NCI-H524 treated with DMSO at 0.1 percent for 48 hours (cell line): ENCODE results near the gene ARF5.
A peak's percentile ranks its signal among the peaks of the same experiment; 100 is the strongest.

Experiments
- DNase-seq: peaks from one replicate; lab custom pipeline; 2025; lab: John Stamatoyannopoulos, UW

The ARF5 gene

DNA sequence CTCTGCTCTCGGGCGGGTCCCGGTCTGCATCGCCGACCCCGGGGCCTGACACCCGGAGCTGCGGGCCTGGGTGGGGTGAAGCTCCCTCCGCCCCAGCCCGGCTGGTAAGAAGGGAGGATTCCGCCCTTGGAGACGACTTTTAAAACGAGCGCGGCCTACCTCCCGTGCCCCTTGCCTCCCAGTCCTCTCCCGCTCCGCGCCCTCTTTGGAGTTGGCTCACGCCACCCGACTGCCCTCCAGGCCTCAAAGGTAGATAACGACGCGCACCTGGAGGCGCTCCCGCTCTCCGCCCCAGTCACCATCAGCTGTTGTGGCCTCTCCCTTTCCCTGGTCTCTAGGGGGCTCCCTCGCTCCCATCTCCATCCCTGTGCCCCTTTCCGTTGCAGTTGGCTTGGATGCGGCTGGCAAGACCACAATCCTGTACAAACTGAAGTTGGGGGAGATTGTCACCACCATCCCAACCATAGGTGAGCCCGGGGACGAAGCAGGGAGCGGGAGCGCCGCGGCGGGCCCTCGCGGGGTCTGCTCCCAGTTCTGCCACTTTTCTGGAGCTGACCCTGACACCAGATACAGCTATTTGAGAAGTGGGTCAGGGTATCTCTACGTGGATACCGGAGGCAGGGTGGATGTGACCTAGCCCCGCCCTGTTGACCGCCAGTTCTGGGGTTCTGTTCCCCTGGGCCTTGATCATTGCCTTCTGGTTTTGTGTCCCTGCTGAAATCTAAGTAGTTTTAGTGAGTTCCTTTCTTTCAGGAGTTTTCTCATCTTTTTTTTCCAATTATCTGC, 679 bp downstream of the ARF5 start:
- peak; percentile 11 for DNase-seq

DNA sequence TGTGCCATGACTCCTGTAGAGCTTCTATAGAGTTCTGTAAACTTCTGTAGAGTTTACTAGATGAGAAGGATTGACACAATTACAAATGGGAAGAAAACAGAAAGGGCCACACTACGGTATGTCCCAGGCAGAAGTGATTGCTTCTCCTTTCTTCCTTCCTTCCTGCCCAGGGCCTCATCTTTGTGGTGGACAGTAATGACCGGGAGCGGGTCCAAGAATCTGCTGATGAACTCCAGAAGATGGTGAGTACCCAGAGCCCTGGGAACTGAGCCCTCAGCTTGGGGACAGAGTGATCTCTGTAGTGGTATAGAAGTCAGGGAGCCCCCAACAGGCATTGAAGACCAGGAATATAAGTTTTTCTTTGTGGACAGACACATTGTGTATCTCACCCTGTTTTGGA, 1.7 kb downstream of the ARF5 start:
- DNase-seq: no peak

DNA sequence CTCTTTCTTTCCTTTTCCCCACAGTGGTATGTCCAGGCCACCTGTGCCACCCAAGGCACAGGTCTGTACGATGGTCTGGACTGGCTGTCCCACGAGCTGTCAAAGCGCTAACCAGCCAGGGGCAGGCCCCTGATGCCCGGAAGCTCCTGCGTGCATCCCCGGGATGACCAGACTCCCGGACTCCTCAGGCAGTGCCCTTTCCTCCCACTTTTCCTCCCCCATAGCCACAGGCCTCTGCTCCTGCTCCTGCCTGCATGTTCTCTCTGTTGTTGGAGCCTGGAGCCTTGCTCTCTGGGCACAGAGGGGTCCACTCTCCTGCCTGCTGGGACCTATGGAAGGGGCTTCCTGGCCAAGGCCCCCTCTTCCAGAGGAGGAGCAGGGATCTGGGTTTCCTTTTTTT, 3.0 kb downstream of the ARF5 start:
- DNase-seq: no peak

DNA sequence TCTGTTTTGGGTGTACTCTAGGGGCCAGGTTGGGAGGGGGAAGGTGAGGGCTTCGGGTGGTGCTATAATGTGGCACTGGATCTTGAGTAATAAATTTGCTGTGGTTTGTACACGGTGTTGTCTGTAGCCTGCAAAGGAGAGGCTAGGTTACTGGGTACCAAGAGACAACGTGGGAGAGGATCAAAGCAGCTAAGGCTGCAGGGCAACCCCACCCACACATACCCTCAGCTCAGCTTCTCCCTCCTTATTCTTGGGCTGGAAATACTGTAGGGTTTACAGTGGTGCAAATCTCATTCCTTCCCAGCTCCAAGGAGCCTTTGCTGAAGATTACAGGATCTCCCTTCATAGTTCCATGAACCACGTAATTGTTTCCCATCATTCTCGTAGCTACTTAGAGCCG, 3.4 kb downstream of the ARF5 start:
- DNase-seq: no peak

DNA sequence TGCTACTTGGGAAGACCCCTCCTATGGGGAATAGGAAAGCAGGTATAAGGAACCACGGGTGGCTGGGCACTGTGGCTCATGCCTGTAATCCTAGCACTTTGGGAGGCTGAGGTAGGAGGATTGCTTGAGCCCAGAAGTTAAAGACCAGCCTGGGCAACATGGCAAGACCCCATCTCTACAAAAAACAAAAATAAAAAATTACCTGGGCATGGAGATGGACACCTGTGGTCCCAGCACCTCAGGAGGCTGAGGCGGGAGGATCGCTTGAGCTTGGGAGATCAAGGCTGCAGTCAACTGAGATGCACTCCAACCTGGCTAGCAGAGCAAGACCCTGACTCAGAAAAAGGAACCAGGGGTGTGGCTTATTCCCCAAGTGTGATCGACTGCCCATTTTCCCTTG, 4.3 kb downstream of the ARF5 start:
- no peak for DNase-seq

DNA sequence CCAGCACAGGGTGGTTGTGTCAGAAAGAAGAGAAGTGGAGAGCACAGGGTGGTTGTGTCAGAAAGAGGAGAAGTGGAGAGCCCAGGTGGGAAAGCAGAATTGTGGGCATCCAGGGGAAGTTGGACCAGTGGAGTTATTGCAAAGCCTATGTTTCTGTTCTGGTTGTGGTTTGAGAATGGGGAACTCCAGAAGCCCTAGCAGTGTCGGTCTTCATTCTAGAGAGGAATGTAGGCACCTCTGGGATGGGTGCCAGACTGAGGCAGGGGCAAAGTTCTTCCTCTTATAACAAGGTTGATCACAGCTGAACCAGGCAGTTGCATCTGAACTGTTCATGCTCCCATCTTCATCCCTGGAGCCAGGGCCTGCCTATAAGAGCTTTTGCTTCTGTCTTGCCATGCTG, 6.3 kb downstream of the ARF5 start:
- DNase-seq: no peak

DNA sequence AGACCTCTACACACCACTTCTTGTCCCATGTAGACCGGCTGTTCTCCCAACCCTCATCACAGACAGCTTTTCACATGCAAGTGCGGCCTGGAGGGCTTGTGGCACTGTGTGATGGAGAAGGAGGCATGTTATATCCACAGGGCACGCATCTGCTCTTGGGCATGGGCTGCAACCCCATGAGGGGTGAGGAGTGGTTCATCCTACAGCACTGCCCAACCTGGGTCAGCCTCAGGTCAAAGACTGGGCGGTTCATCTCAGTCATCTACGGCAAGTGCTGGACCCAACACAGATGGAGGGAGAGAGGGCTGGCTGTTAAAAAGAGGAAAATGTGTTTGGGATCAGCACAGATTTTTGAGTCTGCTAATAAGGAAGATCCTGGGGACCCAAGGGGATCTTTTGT, 7.5 kb downstream of the ARF5 start:
- DNase-seq: no peak

DNA sequence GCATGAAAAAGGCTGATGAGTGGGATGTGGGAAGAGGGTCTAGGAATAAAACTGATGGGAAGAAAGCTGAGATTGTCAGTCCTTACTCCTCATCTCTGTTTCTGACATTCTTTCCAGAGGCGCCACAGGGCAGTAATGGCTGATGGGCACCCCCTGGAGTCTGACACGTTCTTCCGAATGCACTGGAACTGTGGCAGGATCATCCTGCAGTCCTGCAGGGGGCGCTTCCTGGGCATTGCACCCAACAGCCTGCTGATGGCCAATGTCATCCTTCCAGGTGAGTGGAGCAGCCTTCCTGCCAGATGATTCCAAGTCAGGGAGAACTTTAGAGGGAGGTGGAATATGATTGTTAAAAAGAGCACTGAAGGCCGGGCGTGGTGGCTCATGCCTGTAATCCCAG, 10.1 kb downstream of the ARF5 start:
- no peak for DNase-seq

DNA sequence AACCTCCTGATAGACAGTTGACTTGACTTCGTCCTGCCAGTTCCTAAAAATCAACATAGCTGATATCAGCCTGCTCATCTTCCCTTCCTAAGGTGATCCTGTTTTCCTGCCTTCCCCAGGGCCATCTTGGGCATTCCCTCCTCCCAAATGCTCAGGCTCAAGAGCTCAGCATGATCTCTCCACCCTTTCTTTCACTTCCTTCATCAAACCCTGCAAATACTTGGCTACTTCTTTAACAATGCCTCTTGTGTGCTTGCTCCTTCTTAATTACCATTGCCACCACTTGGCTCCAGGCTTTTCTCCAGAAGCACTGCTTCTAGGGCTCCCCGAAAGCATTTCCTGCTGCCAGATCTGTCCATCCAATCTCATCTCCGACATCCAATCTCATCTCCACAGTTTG, 12.7 kb downstream of the ARF5 start:
- no peak for DNase-seq

DNA sequence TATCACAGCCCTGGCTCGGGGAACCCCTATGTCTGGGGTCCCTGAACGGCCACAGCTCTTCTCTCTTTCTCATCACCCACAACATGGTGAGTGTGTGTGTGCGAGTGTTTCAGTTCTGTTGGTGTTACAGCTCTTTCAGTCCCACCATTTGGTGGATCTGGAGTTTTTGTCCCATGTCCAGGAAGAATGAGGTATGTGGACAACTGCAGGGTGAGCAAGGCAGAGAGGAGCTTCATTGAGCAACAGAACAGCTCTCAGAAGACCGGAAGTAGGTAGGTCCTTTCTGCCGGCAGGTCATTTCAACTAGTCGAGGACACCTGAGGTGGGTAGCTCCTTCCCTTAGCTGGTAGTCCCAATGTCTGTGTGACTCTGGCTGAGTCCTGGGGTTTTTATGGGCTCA, 20.2 kb downstream of the ARF5 start:
- DNase-seq: no peak

DNA sequence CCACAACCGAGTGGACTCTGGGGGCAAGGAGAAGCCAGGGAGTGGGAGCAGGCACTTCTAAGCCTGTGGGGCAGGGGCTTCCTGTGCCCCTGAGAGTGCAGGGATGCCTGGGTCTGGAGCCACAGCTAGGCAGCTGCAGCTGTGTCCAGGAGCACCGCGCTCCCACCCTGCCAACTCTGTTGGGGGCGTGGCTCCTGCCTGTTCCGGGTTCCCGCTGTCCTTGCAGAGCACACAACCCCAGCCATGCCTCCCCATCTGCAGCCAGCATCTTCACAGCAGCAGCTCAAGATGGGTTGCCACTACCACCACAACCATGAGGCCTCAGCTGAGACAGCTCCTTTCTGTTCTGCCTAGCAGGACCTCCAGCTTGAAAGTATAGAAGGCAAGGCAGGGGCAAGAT, 21.1 kb downstream of the ARF5 start:
- no peak for DNase-seq

DNA sequence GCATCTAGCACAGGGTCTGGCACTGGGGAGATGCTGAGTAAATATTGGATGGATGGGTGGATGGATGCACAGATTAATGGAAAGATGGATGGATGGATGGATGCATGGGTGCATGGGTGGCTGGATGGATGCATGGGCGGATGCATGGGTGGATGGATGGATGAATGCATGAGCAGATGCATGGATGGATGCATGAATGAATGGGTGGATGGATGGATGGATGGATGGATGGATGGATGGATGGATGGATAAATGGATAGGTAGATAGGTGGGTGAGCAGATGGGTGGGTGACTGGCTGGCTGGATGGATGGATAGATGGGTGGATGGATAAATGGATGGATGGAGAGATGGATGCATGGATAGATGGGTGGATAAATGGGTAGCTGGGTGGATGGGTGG, 24.1 kb downstream of the ARF5 start:
- DNase-seq: no peak

DNA sequence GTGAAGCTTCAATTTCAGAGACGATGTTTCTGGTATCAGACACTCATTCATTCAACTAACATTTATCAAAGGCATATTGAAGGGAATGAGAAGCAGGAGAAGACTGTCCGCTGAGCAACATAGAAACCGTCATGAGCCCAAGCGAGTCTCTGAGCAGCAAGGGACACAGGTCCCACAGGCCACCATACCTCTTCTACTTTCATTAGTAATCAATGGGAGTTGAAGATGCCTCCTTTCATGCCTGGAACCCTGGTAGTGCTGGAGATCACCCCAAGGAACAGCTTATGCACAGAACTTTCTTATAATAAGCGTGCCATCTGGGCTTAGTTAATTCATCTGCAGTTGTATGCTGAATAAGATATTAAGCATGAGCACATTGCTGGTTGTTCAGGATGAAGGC, 28.5 kb downstream of the ARF5 start:
- DNase-seq: no peak

DNA sequence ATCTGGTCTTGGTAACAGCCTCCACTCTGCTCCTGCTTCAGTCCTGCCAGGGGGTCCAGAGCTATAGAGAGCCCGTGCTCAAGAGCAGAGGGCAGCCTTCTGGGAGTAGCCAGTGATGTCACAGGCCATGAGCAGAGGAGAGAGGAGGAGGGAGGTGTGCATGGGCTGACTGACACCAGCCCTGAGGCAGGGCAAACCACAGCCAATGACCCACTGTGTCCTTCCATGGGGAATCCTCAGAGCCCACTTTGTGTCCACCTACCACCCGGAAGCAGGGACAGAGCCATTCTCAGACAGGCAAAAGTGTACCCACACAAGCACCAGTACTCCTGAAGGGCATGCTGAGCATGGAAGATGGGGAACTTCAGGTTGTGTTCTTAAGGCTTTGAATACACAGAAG, 29.8 kb downstream of the ARF5 start, which contains the start of gene PAX4:
TSS of gene PAX4 (minus strand) at position 101 of the 400 bp plus-strand sequence. CDS start 2,214 bp downstream, outside the sequence.
- no peak for DNase-seq

DNA sequence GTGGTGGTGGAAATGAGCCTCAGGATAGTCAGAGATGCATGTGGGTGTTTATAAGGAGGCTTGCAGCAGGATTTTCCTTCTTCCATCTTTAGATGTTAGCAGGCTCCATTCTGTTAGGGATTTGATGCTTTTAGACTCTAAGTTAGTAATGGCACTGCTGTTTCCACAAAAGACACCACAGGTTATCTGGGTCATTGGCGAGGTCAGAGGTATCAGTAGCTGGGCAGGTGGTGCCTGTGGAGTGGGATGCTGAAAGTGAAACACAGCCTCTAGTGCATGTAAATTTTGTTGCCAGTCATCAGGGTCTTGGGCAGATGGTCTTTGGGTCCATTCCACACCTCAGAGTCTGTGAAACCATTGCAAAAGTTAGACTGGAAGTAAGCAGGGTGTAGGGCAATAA, 30.6 kb downstream of the ARF5 start:
- DNase-seq: no peak

DNA sequence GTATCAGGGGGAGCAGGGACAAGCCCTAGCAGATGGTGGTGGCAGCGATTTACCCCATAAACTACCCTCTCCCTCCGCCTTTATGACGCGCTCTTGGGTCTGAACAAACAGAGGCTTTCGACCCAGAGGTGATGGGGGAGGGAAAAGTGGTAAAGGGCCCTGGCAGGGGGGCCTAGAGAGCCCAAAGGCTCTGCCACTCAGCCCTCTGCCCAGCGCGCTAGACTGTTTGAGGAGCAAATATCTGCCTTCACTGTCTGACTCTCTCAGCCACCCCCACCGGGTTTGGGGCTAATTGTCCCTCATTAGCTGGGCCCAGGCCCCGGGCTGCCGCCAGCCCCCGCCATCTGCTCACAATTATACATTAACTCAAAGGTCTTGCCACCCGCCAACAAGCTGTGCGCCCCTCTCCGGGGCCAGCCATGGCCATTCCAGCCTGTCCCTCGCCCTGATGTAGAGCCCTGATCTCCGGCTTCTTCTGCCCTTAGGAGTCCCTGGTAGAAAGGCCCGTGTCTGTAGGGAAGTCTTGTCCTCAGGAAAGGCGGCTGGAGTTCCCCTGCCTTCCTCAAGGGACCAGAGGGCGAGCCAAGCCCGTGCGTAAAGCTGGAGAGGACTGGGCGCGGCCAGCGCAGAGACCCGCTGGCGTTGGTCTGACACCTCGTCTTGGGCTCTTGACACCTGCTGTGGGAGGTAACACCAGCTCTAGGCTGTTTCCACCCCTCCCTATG, 31.6 kb downstream of the ARF5 start:
- no peak for DNase-seq

DNA sequence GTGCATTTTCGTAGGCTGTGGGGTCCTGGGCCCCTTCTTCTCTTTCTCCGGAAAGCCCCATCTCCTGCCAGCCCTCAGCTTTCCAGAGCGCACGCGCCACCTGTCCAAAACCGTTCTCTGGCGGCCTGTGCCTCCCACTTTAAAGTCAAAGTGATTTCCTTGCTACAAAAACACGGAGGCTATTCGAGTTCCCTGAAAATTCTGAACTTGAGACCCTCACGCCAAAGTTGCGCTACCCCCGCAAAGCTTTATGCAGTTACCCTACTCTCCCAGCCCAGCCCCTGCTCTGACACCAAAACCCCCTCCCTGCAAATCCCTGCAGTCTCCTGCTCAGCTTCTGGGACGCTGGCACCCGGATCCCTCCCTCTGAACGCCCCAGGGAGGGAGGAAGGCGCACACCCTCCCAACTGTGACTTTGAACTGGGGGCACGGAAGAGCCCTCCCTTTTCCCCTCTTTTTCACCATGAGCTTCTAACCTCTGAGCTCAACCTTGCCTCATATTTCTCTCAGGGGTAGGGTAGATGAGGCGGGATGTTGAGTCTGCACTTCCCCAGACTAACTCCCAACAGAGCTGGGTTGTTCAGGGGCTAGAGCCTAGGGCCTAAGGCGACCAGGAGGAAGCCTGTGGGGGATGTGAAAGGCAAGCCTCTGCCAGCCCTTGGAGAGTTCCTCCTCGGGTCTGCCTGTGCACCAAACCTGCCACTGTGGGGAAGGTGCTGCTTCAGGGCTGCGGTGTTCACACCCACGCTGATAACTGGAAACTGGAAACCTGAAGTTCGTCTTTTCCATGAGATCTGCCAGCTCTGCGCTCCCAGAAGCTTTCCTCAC, 32.4 kb downstream of the ARF5 start:
- DNase-seq: no peak

DNA sequence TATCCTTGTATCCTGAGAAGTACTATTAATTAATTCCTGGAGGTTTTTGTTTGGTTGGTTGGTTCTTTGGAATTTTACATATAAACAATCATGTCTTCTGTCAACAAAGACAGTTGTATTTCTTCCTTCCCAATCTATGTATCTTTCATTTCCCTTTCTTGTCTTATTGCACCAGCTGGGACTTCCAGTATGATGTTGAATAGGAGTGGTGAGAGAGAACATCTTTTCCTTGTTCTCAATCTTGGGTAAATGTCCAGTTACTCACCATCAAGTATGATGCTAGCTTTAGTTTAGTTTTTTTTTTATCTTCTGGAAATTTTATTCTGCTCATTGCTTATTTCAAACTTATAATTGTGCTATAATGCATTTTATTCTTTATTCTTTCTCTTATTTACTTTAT, 37.1 kb downstream of the ARF5 start:
- no peak for DNase-seq

DNA sequence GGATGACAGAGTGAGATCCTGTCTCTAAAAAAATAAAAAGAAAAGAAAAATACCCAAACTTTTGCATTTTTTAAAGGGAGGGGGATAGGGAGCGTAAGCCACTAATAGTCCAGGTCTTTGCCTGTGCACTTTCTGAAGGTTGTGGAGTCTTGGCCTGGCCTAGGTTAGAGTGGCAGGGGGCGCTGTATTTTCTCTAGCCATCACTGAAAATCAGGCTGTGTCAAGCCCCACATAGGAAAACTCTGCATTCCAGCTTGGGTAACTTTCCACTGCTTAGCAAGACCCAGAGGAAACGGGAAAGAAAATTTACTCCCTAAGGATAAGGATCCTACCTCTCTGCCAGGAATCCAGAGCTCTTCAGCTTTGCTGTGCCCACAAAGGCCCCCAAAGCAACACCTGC, 40.2 kb downstream of the ARF5 start:
- DNase-seq: no peak

DNA sequence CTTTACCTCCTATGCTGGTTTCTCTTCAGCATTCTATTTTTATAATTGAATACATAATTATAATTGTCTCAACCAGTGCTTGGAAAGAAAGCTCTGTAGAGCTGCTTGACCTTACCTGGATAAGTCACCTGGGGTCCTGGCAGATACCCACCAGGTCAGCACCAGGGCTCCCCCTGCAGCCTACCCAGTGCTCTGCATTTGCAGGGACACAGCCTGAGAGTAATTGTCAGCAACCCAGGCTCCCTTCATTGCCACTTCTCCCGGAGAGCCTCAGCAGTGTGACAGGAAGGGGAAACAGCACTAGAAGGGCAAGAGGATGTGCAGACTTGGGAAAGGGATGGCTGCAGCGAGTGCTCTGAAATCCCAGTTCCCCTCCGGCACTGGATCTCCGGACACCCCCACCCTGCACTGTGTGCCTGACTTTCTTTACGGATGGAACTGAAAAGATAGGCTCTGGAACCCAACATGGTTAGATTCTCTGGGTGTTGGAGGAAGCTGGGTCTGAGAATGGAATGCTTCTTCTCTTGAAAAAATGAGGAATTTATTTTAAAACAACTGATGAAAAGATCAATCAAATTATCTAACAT, 41.1 kb downstream of the ARF5 start:
- DNase-seq: no peak

DNA sequence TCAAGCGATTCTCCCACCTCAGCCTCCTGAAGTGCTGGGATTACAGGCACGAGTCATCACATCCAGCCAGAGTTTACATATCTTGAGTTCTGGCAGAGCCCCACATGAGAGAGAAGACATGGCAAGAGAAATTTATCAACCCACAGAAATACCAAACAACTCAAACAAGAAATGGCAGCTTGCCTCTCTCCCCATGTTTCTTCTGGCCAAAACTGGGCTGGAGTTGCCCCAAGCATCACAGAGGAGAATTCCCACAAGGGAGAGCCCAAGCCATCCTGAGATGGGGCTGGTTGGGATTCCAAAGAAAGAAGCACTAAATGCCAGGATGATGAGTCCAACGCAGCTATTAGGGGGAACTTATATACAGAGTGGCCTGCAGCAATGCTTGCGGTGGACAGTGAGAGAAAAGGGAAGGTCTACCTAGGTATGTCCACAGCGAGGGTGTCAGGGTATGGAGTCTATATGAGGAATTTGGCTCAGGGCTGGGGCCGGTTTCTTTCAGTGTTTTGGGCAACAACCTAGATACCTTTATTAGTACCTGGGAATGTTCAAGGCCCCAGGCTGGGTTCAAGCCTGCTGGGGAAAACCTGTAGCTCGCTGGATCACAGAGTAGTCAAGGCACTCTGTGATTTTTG, 44.2 kb downstream of the ARF5 start:
- no peak for DNase-seq
